Thoracic aorta (tissue), 2 donors: Measurements from ENCODE around the gene BUB1B. TPM values are rescaled to one million over a fixed set of nuclear protein-coding genes. Genes with fewer than 3 reads are reported as not detected.

Experiments used
- ATAC-seq: fragments of 150-250 bp; one replicate; pipeline ENCODE4 v1.8.0; 2017; ENCODE audit warnings: low read depth; ENCODE audit not compliant: insufficient number of reproducible peaks, low FRiP score
- DNase-seq: peaks from one replicate; pipeline ENCODE4 v3.0.0-alpha.2; 2020; ENCODE audit warnings: low spot score
- H3K27ac ChIP-seq, 2 donors: fragments of 200-600 bp; sonication (generic); 1 replicate in 1 of 2; 2 replicates in 1 of 2; pipeline ENCODE4 v1.5.1; 2016; ENCODE audit warnings: mild to moderate bottlenecking in 2 of 2, moderate library complexity in 2 of 2
- H3K27me3 ChIP-seq: fragments of 200-600 bp; sonication (generic); replicated peaks from 2 replicates; pipeline ENCODE4 v1.6.0; 2016; ENCODE audit warnings: mild to moderate bottlenecking; ENCODE audit not compliant: insufficient read depth
- H3K36me3 ChIP-seq: fragments of 200-600 bp; sonication (generic); one replicate; pipeline ENCODE4 v1.5.1; 2016
- H3K4me1 ChIP-seq, 2 donors: fragments of 200-600 bp; sonication (generic); 1 replicate in 1 of 2; 2 replicates in 1 of 2; pipeline versions ENCODE4 v1.5.1 to v1.6.0; 2016; ENCODE audit warnings: low read depth in 2 of 2, mild to moderate bottlenecking in 1 of 2; ENCODE audit not compliant: control insufficient read depth in 1 of 2
- H3K4me3 ChIP-seq: fragments of 200-600 bp; sonication (generic); 2 replicates; pipeline ENCODE4 v1.5.1; 2016; ENCODE audit warnings: mild to moderate bottlenecking
- H3K9me3 ChIP-seq: fragments of 200-600 bp; sonication (generic); 2 replicates; pipeline ENCODE4 v1.5.1; 2016
- total RNA-seq, 2 donors: library from RNA; depleted of rRNA; stranded (reverse); fragments of >200 nt; gene quantifications; one replicate each; pipeline versions ENCODE4 v1.1.0 to v1.2.3, GENCODE V29; 2016
- TF ChIP-seq, protein P1 (sequence below): fragments of 200-600 bp; sonication (generic); IDR thresholded peaks from one replicate; pipeline ENCODE4 v1.5.1; 2019; ENCODE audit warnings: antibody characterized with exemption

Gene BUB1B
- total RNA-seq, 2 donors from 2014 or later = 0.41 to 3.5 TPM

DNA sequence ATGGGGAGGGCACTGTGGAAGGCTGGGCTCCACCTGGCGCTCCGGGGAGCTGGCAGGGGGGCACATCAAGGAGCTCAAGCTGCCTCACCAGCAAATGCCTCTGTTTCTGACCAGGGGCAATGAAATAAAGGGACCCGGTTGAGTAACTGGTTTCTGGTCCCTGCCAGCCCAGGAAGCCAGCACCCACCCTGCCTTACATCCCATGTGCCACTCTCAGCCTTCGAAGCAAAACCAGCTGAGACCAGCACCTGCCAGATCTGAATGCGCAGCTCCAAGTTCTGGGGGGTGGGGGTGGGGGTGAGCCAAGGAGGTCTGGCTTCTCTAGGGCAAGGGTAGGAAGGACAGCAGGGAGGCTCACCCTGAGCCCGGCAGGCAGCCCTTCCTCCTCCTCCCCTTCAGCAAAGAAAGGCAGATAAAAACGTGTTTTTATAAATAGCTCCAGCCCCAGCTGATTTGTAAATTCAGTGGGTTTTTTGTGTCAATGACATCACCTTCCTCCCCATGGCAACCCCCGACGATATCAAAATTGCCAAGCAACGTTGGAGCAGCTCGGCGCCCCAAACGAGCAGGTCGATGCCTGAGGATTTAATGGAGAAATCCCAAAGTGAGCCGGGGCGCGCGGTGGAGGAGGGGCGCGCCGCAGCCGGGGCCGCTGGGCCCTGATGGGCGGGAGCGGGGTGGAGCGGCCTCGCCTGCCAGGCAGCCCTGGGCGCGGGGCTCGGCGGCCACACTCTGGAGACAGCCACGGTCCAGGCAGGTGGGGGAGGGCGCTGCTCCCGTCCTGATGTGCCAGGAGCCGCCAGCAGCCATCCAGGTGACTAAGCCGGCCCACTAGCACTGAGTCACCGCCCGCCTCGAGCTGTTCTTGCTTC is 77.9 kb downstream of the BUB1B start, which contains the start of gene PAK6:
PAK6 (plus strand) TSS at position 532 of the 872 bp plus-strand sequence. CDS start 25,723 bp downstream, outside the sequence.
- H3K27ac ChIP-seq = no peak within 1 kb of the TSS
- DNase-seq (no peak), ATAC-seq (peak; percentile 51)
- no peaks in the 10 kb centered on the region for H3K27me3 ChIP-seq
- TF ChIP-seq, protein P1, sequence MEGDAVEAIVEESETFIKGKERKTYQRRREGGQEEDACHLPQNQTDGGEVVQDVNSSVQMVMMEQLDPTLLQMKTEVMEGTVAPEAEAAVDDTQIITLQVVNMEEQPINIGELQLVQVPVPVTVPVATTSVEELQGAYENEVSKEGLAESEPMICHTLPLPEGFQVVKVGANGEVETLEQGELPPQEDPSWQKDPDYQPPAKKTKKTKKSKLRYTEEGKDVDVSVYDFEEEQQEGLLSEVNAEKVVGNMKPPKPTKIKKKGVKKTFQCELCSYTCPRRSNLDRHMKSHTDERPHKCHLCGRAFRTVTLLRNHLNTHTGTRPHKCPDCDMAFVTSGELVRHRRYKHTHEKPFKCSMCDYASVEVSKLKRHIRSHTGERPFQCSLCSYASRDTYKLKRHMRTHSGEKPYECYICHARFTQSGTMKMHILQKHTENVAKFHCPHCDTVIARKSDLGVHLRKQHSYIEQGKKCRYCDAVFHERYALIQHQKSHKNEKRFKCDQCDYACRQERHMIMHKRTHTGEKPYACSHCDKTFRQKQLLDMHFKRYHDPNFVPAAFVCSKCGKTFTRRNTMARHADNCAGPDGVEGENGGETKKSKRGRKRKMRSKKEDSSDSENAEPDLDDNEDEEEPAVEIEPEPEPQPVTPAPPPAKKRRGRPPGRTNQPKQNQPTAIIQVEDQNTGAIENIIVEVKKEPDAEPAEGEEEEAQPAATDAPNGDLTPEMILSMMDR = no peak
- peak within 1 kb of the TSS; percentile 65 for H3K4me3 ChIP-seq
- H3K9me3 ChIP-seq = no peaks in the 10 kb centered on the region
- peaks cover 10% of the 10 kb centered on the region in 2 donors for H3K4me1 ChIP-seq
- H3K36me3 ChIP-seq = no peaks in the 10 kb centered on the region

DNA sequence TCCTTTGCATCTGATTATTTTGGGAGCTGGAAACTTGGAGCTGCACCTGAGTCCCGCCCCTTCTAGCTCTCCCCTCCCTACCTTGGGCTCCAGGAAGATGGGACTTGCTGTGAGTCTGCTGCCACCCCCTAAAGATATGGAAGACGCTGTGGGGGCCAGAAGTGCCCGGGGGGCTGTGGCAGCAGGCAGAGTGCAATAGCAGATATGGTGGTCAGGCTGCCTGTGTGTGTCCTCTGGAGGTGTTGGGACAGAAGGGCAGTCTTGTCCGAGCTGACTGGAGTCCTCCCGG is 78.5 kb downstream of the BUB1B start:
- H3K9me3 ChIP-seq = no peaks in the 10 kb centered on the region
- H3K4me3 ChIP-seq = peak overlapping the region; percentile 65
- no peaks in the 10 kb centered on the region for H3K27me3 ChIP-seq
- ATAC-seq (no peak), DNase-seq (no peak)
- no peaks in the 10 kb centered on the region for H3K36me3 ChIP-seq
- H3K27ac ChIP-seq = no peak overlapping the region
- peaks cover 10% of the 10 kb centered on the region in 2 donors for H3K4me1 ChIP-seq
- TF ChIP-seq, protein P1 = no peak

DNA sequence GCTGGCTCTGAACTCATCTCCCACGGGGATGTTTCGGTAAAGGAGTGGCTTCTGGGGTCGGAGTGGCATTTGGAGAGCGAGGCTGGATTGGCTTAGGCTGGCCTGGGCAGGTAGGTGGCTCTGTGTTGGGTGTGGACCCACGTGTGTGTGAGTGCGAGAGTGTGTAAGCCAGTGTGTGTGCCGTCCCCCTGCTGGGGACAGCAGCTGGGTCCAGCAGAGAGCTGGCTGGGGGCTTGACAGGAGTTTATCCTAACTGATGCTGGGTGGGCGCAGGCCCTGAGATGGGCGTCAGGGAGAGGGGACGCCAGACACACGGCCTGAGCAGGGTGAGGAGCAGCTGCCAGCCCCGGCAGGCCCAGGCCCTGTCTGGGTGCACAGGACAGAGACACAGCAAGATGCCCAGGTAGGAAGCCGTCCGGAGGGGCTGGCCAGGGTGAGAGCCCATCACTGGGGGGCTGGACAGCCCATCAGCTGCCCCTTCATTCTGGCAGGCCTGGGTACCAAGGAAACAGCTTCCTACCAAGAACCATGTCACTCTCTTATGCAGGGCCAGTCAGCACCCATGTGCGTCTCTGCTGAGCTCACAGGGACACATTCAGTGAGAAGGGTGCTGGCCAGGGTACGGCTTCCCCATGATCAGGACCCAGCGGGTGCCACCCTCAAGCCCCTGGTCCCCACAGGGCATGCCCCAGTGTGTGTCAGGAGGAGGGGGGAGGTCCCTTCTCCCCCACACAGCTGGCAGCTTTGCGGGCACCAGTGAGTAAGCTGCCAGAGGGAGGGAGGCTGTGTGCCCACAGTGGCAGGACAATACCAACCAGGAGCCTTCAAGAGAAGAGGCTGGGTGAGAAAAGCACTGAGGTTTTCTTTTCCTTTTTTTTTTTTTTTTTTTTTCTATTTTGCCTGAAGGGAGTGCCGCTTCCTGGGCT is 79.1 kb downstream of the BUB1B start:
- peaks cover 10% of the 10 kb centered on the region in 2 donors for H3K4me1 ChIP-seq
- ATAC-seq (no peak), DNase-seq (no peak)
- H3K36me3 ChIP-seq = no peaks in the 10 kb centered on the region
- TF ChIP-seq, protein P1 = no peak
- no peak overlapping the region for H3K4me3 ChIP-seq
- no peaks in the 10 kb centered on the region for H3K27me3 ChIP-seq
- no peak overlapping the region for H3K27ac ChIP-seq
- H3K9me3 ChIP-seq = no peaks in the 10 kb centered on the region

DNA sequence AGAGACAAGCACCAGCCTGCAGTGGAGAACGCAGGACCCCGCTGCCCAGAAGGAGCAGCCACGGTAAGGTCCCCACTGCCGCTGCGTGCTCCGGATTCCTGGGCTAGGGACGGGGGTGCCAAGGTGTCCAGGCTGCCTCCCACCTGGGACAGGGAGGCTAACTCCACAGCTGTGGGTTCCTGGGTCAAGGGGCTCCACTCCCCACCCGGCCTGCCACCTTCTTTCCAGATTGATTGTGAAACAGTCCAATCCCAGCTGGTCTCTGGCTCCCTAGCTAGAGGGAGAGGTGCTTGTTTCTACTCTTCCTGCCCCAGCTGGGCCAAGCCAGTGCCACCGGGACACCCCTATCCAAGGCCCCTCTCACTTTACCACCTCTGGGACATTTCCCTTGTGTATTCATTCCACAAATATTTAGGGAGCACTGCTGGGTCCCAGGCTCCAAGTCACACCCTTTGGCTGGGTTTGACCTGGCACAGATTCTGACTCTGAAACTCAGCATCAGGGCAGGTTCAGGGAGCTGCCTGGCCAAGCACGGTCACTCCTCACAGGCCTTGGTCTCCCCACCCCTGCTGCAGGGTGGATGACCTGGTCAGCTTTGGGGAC is 79.9 kb downstream of the BUB1B start:
- Histone ChIP-seq H3K9me3 (no peaks in the 10 kb centered on the region), H3K27ac (no peak overlapping the region), H3K27me3 (no peaks in the 10 kb centered on the region), H3K4me3 (no peak overlapping the region), H3K36me3 (no peaks in the 10 kb centered on the region), H3K4me1 (peaks cover 10% of the 10 kb centered on the region in 2 donors)
- DNase-seq (no peak), ATAC-seq (no peak)
- TF ChIP-seq, protein P1 = no peak
